A673 (cell line): ENCODE results near the gene AUNIP.

Experiments used
- CTCF ChIP-seq: fragments of 300-800, 200-600 bp; sonication (generic); conservative IDR thresholded peaks from 2 replicates; pipeline ENCODE4 v1.5.1; 2017; ENCODE audit warnings: low read depth, mild to moderate bottlenecking, antibody characterized with exemption, low read length, moderate library complexity, mixed read lengths
- EZH2 ChIP-seq: fragments of 200-600 bp; sonication (generic); IDR thresholded peaks from 2 replicates; pipeline ENCODE4 v1.6.1; 2017; ENCODE audit warnings: borderline replicate concordance, low read depth, mild to moderate bottlenecking, mixed read lengths, antibody characterized with exemption, low read length; ENCODE audit not compliant: poor library complexity, severe bottlenecking

DNA sequence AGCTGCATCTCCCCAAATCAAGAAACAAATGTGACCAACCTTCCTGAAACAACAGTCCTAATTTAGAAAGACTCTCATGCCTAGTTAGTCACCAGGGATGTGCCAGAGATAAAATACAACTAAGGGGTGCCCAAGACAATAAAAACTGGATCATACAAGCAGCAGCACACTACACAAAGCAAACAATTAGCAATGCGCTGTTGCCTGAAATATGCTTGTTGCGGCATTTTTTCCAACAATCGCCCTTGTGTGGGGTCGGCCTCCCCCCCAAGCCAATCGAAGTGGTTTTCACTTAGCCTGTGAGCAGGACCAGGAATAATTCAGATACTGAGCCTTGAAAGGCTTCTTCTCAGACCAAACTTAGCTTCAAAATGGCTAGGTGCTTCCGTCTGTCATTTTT is 48.3 kb upstream of the AUNIP start:
- TF ChIP-seq CTCF (no peak), EZH2 (no peak)
